ENCODE results near the gene TAB2.
"Not testable (repeated sequence)": the region's sequence is repeated elsewhere in the genome, so short reads cannot be mapped to it uniquely, and the experiment has no call there.

The TAB2 gene

DNA sequence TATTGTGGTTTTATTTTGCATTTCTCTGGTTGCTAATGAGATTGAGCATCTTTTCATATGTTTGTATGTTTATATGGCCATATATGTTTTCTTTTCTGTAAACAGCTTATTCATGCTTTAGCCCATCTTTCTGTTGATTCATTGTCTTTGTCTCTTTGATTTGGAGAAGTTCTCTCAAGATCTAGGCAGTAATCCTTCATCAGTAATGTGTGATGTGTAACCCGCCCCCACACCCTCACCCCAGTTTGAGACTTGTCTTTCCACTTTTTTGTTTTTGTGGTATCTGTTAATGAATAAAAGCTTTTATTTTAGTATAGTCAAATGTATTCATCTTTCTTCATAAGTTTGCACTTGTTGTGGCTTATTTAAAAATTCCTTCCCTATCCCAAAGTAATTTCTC lies 141.3 kb downstream of the TAB2 start:
- no peak overlapping the region for H3K4me3 ChIP-seq (ENCODE audit: low read length)
- H2AFZ ChIP-seq (ENCODE audit: low read depth, low read length) = no peak overlapping the region
- no peak overlapping the region for H3K4me2 ChIP-seq (ENCODE audit: low read length)
- peaks cover 81% of the 10 kb centered on the region for H3K79me2 ChIP-seq (ENCODE audit: low read length)
- H3K27me3 ChIP-seq (ENCODE audit: low read depth, low read length) = no peaks in the 10 kb centered on the region
- H3K9me3 ChIP-seq (ENCODE audit: insufficient read depth, low read length) = no peaks in the 10 kb centered on the region
- H3K9ac ChIP-seq (ENCODE audit: low read length) = no peak overlapping the region
- no peaks in the 10 kb centered on the region for H3K4me1 ChIP-seq (ENCODE audit: low read length)
- peaks cover 51% of the 10 kb centered on the region for H3K36me3 ChIP-seq (replicated peaks; ENCODE audit: low read depth, low read length)
- TF ChIP-seq, protein P1, sequence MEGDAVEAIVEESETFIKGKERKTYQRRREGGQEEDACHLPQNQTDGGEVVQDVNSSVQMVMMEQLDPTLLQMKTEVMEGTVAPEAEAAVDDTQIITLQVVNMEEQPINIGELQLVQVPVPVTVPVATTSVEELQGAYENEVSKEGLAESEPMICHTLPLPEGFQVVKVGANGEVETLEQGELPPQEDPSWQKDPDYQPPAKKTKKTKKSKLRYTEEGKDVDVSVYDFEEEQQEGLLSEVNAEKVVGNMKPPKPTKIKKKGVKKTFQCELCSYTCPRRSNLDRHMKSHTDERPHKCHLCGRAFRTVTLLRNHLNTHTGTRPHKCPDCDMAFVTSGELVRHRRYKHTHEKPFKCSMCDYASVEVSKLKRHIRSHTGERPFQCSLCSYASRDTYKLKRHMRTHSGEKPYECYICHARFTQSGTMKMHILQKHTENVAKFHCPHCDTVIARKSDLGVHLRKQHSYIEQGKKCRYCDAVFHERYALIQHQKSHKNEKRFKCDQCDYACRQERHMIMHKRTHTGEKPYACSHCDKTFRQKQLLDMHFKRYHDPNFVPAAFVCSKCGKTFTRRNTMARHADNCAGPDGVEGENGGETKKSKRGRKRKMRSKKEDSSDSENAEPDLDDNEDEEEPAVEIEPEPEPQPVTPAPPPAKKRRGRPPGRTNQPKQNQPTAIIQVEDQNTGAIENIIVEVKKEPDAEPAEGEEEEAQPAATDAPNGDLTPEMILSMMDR (IDR thresholded peaks at IDR 0.05; ENCODE audit: low read depth, low read length) = no peak
- H3K27ac ChIP-seq (ENCODE audit: low read length) = no peak overlapping the region
- peaks cover 38% of the 10 kb centered on the region; the same call in 1 of the 2 replicates for H4K20me1 ChIP-seq (ENCODE audit: insufficient read depth, low read length)

DNA sequence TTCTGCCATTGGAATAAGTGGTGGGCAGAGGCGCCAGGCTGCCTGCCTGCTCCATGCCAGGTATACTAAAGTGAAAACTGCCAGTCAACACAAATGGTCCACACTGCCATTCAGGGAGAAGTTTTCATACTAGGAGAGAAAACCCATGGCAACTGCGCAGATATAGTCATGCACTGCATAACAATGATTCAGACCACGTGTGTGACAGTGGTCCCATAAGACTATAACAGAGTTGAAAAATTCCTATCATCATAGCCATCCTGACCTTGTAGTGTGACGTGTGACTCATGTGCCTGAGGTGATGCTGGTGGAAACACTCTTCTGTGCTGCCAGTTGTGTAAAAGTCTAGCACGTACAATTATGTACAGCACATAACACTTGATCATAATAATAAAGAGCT lies 142.2 kb downstream of the TAB2 start:
- Histone ChIP-seq H3K27ac (ENCODE audit: low read length) (no peak overlapping the region), H4K20me1 (ENCODE audit: insufficient read depth, low read length) (peaks cover 48% of the 10 kb centered on the region; the same call in 1 of the 2 replicates), H3K9ac (ENCODE audit: low read length) (no peak overlapping the region), H3K79me2 (ENCODE audit: low read length) (peaks cover 81% of the 10 kb centered on the region), H3K27me3 (ENCODE audit: low read depth, low read length) (no peaks in the 10 kb centered on the region), H3K9me3 (ENCODE audit: insufficient read depth, low read length) (no peaks in the 10 kb centered on the region), H2AFZ (ENCODE audit: low read depth, low read length) (no peak overlapping the region), H3K36me3 (replicated peaks; ENCODE audit: low read depth, low read length) (peaks cover 60% of the 10 kb centered on the region), H3K4me1 (ENCODE audit: low read length) (no peaks in the 10 kb centered on the region), H3K4me2 (ENCODE audit: low read length) (no peak overlapping the region), H3K4me3 (ENCODE audit: low read length) (no peak overlapping the region)
- TF ChIP-seq, protein P1 (IDR thresholded peaks at IDR 0.05; ENCODE audit: low read depth, low read length) = no peak
- TF ChIP-seq EZH2phosphoT487 (IDR thresholded peaks at IDR 0.05; ENCODE audit: low read depth) = no peak

DNA sequence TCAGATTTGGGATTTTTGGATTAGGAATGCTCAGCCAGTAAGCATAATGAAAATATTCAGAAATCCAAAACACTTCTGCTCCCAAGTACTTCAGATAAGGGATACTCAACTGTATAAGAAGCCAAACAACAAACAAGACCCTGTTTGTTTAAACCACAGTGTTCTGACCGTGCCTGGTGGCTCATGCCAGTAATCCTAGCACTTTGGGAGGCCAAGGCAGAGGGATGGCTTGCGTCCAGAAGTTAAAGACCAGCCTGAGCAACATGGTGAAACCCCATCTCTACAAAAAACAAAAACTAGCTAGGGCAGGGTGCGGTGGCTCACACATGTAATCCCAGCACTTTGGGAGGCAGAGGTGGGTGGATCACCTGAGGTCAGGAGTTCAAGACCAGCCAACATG lies 142.7 kb downstream of the TAB2 start:
- Histone ChIP-seq H3K79me2 (ENCODE audit: low read length) (peaks cover 81% of the 10 kb centered on the region), H3K36me3 (replicated peaks; ENCODE audit: low read depth, low read length) (peaks cover 59% of the 10 kb centered on the region), H4K20me1 (ENCODE audit: insufficient read depth, low read length) (peaks cover 43% of the 10 kb centered on the region; the same call in 1 of the 2 replicates)
- not testable (repeated sequence) for H3K9me3 ChIP-seq (ENCODE audit: insufficient read depth, low read length); H3K9ac ChIP-seq (ENCODE audit: low read length); H2AFZ ChIP-seq (ENCODE audit: low read depth, low read length); H3K4me1 ChIP-seq (ENCODE audit: low read length); H3K4me3 ChIP-seq (ENCODE audit: low read length); H3K27me3 ChIP-seq (ENCODE audit: low read depth, low read length); H3K4me2 ChIP-seq (ENCODE audit: low read length); H3K27ac ChIP-seq (ENCODE audit: low read length)
